ENCODE results near the gene NAIF1.
"Not testable (repeated sequence)": the region's sequence is repeated elsewhere in the genome, so short reads cannot be mapped to it uniquely, and the experiment has no call there.

The NAIF1 gene

DNA sequence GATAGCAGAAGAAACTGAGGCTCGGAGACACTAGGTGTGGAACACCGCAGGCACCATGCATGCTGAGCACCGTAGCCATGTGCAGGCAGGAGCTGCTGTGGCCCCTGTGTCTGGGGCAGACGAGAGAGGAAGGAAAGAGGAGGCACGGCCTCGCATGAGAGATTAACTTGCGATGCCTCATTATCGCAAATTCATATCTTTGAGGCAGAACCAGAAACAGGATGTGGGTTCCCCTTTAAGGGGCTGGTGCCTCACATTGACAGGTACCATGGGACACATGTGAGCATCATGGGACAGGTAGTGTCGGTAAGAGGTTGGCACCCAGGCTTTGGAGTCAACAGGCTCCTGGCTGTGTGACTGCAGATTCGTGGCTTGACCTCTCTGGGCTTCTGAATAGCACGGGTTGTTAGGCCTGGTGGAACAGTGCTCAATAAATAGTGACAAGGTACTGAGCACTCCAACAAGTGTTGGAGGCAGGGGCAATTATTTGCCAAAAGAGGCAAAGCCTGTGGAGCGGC, 40.8 kb downstream of the NAIF1 start:
- no peak for DNase-seq (ENCODE audit: low spot score)

- DNase-seq (ENCODE audit: low spot score): no peak
Observed at GRCh38 chr9:128025736-128026135, 41.4 kb downstream of the NAIF1 start.

- no peak for DNase-seq (ENCODE audit: low spot score)
Observed at GRCh38 chr9:128024761-128025308, 42.3 kb downstream of the NAIF1 start.

DNA sequence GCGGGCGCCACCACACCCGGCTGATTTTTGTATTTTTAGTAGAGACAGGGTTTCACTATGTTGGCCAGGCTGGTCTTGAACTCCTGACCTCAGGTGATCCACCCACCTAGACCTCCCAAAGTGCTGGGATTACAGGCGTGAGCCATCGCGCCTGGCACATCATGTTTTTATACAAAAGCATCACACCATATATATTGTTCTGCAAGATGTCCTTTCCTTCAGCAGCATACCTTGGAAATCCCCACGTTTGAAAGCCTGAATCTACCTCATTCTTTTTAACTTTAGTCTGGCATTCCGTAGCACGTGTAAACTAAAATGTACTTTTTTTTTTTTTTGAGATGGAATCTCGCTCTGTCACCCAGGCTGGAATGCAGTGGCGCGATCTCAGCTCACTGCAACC, 43.4 kb downstream of the NAIF1 start:
- not testable (repeated sequence) for DNase-seq (ENCODE audit: low spot score)

DNA sequence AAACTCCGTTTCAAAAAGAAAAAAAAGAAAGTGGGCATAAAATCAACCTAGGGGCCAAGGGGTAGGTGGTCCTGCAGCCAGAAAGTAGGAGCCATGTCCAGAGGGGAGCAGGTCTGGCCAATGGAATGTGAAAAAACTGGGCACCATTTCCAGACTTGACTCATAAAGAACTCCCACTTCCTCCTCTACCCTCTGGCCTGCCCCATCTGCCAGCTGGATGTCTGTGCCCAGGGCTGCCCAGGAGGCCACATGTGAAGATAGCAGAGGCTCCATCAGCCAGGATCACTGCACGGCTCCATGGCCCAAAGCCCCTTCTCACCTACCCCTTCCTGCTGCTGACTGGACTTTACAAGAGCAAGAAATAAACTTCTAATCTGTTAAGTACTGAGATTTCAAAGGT, 44.2 kb downstream of the NAIF1 start:
- DNase-seq (ENCODE audit: low spot score): no peak

DNA sequence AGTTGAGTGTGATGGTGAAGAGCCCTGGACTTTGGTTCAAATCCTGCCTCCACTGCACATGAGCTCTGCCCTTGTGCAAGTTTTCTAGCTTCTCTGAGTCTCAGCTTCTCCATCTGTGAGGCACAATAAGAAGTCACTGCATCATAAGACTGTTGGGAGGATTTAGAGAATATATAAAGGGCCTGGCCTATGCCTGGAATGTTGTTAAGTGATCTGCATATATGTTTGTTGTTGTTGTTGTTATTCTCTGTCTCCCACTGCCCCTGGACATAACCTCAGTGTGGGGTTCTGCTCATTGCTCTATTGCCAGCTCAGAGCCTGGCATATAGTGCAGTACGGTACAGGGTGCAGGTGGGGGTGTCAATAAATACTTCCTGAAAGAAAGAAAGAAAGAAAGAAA, 46.0 kb downstream of the NAIF1 start:
- DNase-seq (ENCODE audit: low spot score): no peak

- no peak for DNase-seq (ENCODE audit: low spot score)
Observed at GRCh38 chr9:128020692-128021091, 46.4 kb downstream of the NAIF1 start.

DNA sequence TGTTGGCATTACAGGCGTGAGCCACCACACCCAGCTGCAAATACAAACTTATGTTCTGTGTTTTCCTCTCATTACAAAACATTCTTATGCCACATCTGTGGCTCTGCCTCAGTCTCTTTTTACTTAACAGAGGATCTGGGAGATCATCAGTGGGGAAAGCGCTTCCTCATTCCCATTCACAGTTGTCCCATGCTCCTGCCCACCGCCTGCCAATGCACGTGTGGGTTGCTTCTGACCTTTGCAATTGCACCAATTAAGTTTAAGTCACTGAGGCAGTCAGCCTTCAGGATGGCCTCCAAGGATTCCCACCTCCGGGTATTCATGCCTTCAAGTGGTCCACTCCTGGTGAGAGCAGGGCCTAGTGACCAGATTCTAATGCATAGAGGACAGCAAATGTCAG, 51.4 kb downstream of the NAIF1 start:
- no peak for DNase-seq (ENCODE audit: low spot score)

Data from Ammon's horn (tissue), 1 donor.